ENCODE measurements around the gene TEDC1. TPM values are rescaled to one million over a fixed set of nuclear protein-coding genes. Genes with fewer than 3 reads are reported as not detected.

Gene TEDC1
- total RNA-seq, 1 experiment from 2014 or later = 30.3 TPM

- TF ChIP-seq CTCF (IDR thresholded peaks at IDR 0.05; ENCODE audit: insufficient read depth in 1 of 2, low read depth in 1 of 2, low read length in 1 of 2, severe bottlenecking in 1 of 2, unreplicated experiment in 1 of 2) = no peak
- no peak for DNase-seq
- H3K4me1 Mint-ChIP-seq (ENCODE audit: low read depth, unreplicated experiment) = no peaks in the 10 kb centered on the region
- H3K4me3 Mint-ChIP-seq (ENCODE audit: unreplicated experiment) = no peak overlapping the region
- no peaks in the 10 kb centered on the region for H3K9me3 ChIP-seq
- no peaks in the 10 kb centered on the region for H3K27me3 Mint-ChIP-seq (ENCODE audit: insufficient read depth, unreplicated experiment)
- no peaks in the 10 kb centered on the region for H3K27me3 ChIP-seq (replicated peaks; ENCODE audit: control insufficient read depth, insufficient read depth, low read length)
- H3K36me3 ChIP-seq (ENCODE audit: control insufficient read depth, insufficient read depth, low read length) = no peaks in the 10 kb centered on the region; the same call in 1 of the 2 replicates
- intact Hi-C loops (cut with micrococcal nuclease; ENCODE audit: unreplicated experiment) = no loop called here
- no peaks in the 10 kb centered on the region for H3K4me1 ChIP-seq
- H3K36me3 Mint-ChIP-seq (ENCODE audit: insufficient read depth, unreplicated experiment) = peaks cover 52% of the 10 kb centered on the region
- CTCF ChIA-PET = no interaction called here
- H3K9me3 Mint-ChIP-seq (ENCODE audit: unreplicated experiment) = no peaks in the 10 kb centered on the region
- no TSS peak for BruUV-seq (replicated peaks)
- H3K4me3 ChIP-seq (ENCODE audit: low read depth, low read length) = no peak overlapping the region
- no peak overlapping the region for H3K27ac Mint-ChIP-seq (ENCODE audit: unreplicated experiment)
- POLR2A ChIA-PET = no interaction called here
Measured at GRCh38 chr14:105460116-105460515, 30.9 kb upstream of the TEDC1 start.

- BruUV-seq (replicated peaks) = no TSS peak
- TF ChIP-seq CTCF (IDR thresholded peaks at IDR 0.05; ENCODE audit: insufficient read depth in 1 of 2, low read depth in 1 of 2, low read length in 1 of 2, severe bottlenecking in 1 of 2, unreplicated experiment in 1 of 2) = no peak
- no peak for DNase-seq
- Mint-ChIP-seq H3K27me3 (ENCODE audit: insufficient read depth, unreplicated experiment) (no peaks in the 10 kb centered on the region), H3K27ac (ENCODE audit: unreplicated experiment) (no peak overlapping the region), H3K9me3 (ENCODE audit: unreplicated experiment) (no peaks in the 10 kb centered on the region), H3K4me1 (ENCODE audit: low read depth, unreplicated experiment) (no peaks in the 10 kb centered on the region), H3K4me3 (ENCODE audit: unreplicated experiment) (no peak overlapping the region), H3K36me3 (ENCODE audit: insufficient read depth, unreplicated experiment) (peaks cover 52% of the 10 kb centered on the region)
- Histone ChIP-seq H3K27me3 (replicated peaks; ENCODE audit: control insufficient read depth, insufficient read depth, low read length) (no peaks in the 10 kb centered on the region), H3K36me3 (ENCODE audit: control insufficient read depth, insufficient read depth, low read length) (no peaks in the 10 kb centered on the region; the same call in 1 of the 2 replicates), H3K4me1 (no peaks in the 10 kb centered on the region), H3K9me3 (no peaks in the 10 kb centered on the region), H3K4me3 (ENCODE audit: low read depth, low read length) (no peak overlapping the region)
- intact Hi-C loops (cut with micrococcal nuclease; ENCODE audit: unreplicated experiment) = no loop called here
- CTCF ChIA-PET = no interaction called here
- POLR2A ChIA-PET = no interaction called here
Measured at GRCh38 chr14:105460616-105461015, 30.4 kb upstream of the TEDC1 start.

- Histone ChIP-seq H3K36me3 (ENCODE audit: control insufficient read depth, insufficient read depth, low read length) (no peaks in the 10 kb centered on the region; the same call in none of the 2 replicates), H3K27me3 (replicated peaks; ENCODE audit: control insufficient read depth, insufficient read depth, low read length) (no peaks in the 10 kb centered on the region)
- no TSS peak for BruUV-seq (replicated peaks)
Measured at GRCh38 chr14:105461903-105462302, 29.1 kb upstream of the TEDC1 start.

More at GRCh38 chr14:105461903-105462302, 29.1 kb upstream of the TEDC1 start:
- intact Hi-C loops (cut with micrococcal nuclease; ENCODE audit: unreplicated experiment) = no loop called here
- TF ChIP-seq CTCF (IDR thresholded peaks at IDR 0.05; ENCODE audit: insufficient read depth in 1 of 2, low read depth in 1 of 2, low read length in 1 of 2, severe bottlenecking in 1 of 2, unreplicated experiment in 1 of 2) = no peak
- Mint-ChIP-seq H3K27ac (ENCODE audit: unreplicated experiment) (no peak overlapping the region), H3K4me1 (ENCODE audit: low read depth, unreplicated experiment) (no peaks in the 10 kb centered on the region), H3K4me3 (ENCODE audit: unreplicated experiment) (no peak overlapping the region), H3K27me3 (ENCODE audit: insufficient read depth, unreplicated experiment) (no peaks in the 10 kb centered on the region), H3K9me3 (ENCODE audit: unreplicated experiment) (no peaks in the 10 kb centered on the region), H3K36me3 (ENCODE audit: insufficient read depth, unreplicated experiment) (peaks cover 51% of the 10 kb centered on the region)
- no peaks in the 10 kb centered on the region for H3K4me1 ChIP-seq
- DNase-seq = no peak
- no peaks in the 10 kb centered on the region for H3K9me3 ChIP-seq
- POLR2A ChIA-PET = no interaction called here
- CTCF ChIA-PET = no interaction called here
- H3K4me3 ChIP-seq (ENCODE audit: low read depth, low read length) = no peak overlapping the region

All from Caco-2 (cell line).